Measurements from ENCODE around the gene FAM124A. TPM values are rescaled to one million over a fixed set of nuclear protein-coding genes. Genes with fewer than 3 reads are reported as not detected.
A peak's percentile ranks its signal among the peaks of the same experiment; 100 is the strongest.

The FAM124A gene
- total RNA-seq, 1 donor from 2014 or later = 0.59 TPM

GRCh38 chr13:51317262-51317661, 95.1 kb downstream of the FAM124A start:
- Mint-ChIP-seq H3K4me3 (ENCODE audit: low read depth) (no peak overlapping the region), H3K36me3 (ENCODE audit: low read depth) (no peaks in the 10 kb centered on the region), H3K27ac (no peak overlapping the region), H3K4me1 (ENCODE audit: low read depth) (no peaks in the 10 kb centered on the region), H3K27me3 (ENCODE audit: low read depth) (peaks cover 5% of the 10 kb centered on the region), H3K9me3 (no peaks in the 10 kb centered on the region)
- DNase-seq (ENCODE audit: low spot score) = no peak
- intact Hi-C loops (cut with micrococcal nuclease) = no loop called here

- H3K36me3 Mint-ChIP-seq (ENCODE audit: low read depth) = no peaks in the 10 kb centered on the region
- H3K27me3 Mint-ChIP-seq (ENCODE audit: low read depth) = peaks cover 4% of the 10 kb centered on the region
- no peak overlapping the region for H3K27ac Mint-ChIP-seq
- no peak overlapping the region for H3K4me3 Mint-ChIP-seq (ENCODE audit: low read depth)
- intact Hi-C loops (cut with micrococcal nuclease) = no loop called here
- H3K4me1 Mint-ChIP-seq (ENCODE audit: low read depth) = no peaks in the 10 kb centered on the region
- no peaks in the 10 kb centered on the region for H3K9me3 Mint-ChIP-seq
- DNase-seq (ENCODE audit: low spot score) = no peak
Measured at GRCh38 chr13:51318015-51318414, 95.8 kb downstream of the FAM124A start.

GRCh38 chr13:51318876-51319275, 96.7 kb downstream of the FAM124A start:
- Mint-ChIP-seq H3K36me3 (ENCODE audit: low read depth) (no peaks in the 10 kb centered on the region), H3K4me1 (ENCODE audit: low read depth) (no peaks in the 10 kb centered on the region), H3K9me3 (no peaks in the 10 kb centered on the region), H3K27me3 (ENCODE audit: low read depth) (peaks cover 2% of the 10 kb centered on the region), H3K4me3 (ENCODE audit: low read depth) (no peak overlapping the region), H3K27ac (no peak overlapping the region)
- no peak for DNase-seq (ENCODE audit: low spot score)
- intact Hi-C loops (cut with micrococcal nuclease) = no loop called here

- no peak overlapping the region for H3K4me3 Mint-ChIP-seq (ENCODE audit: low read depth)
- H3K36me3 Mint-ChIP-seq (ENCODE audit: low read depth) = no peaks in the 10 kb centered on the region
- H3K4me1 Mint-ChIP-seq (ENCODE audit: low read depth) = no peaks in the 10 kb centered on the region
- no peaks in the 10 kb centered on the region for H3K27me3 Mint-ChIP-seq (ENCODE audit: low read depth)
- H3K27ac Mint-ChIP-seq = no peak overlapping the region
- intact Hi-C loops (cut with micrococcal nuclease) = no loop called here
- DNase-seq (ENCODE audit: low spot score) = no peak
- no peaks in the 10 kb centered on the region for H3K9me3 Mint-ChIP-seq
Measured at GRCh38 chr13:51321836-51322235, 99.6 kb downstream of the FAM124A start.

GRCh38 chr13:51322826-51323225, 100.6 kb downstream of the FAM124A start:
- no peaks in the 10 kb centered on the region for H3K9me3 Mint-ChIP-seq
- H3K27ac Mint-ChIP-seq = no peak overlapping the region
- no peaks in the 10 kb centered on the region for H3K4me1 Mint-ChIP-seq (ENCODE audit: low read depth)
- H3K36me3 Mint-ChIP-seq (ENCODE audit: low read depth) = no peaks in the 10 kb centered on the region
- H3K4me3 Mint-ChIP-seq (ENCODE audit: low read depth) = no peak overlapping the region
- no peaks in the 10 kb centered on the region for H3K27me3 Mint-ChIP-seq (ENCODE audit: low read depth)
- no peak for DNase-seq (ENCODE audit: low spot score)
- intact Hi-C loops (cut with micrococcal nuclease) = no loop called here

- no peaks in the 10 kb centered on the region for H3K36me3 Mint-ChIP-seq (ENCODE audit: low read depth)
- no peaks in the 10 kb centered on the region for H3K9me3 Mint-ChIP-seq
- no peaks in the 10 kb centered on the region for H3K27me3 Mint-ChIP-seq (ENCODE audit: low read depth)
- intact Hi-C loops (cut with micrococcal nuclease) = no loop called here
- H3K4me3 Mint-ChIP-seq (ENCODE audit: low read depth) = no peak overlapping the region
- DNase-seq (ENCODE audit: low spot score) = no peak
- H3K4me1 Mint-ChIP-seq (ENCODE audit: low read depth) = no peaks in the 10 kb centered on the region
- no peak overlapping the region for H3K27ac Mint-ChIP-seq
Measured at GRCh38 chr13:51323824-51324511, 101.8 kb downstream of the FAM124A start.

GRCh38 chr13:51324714-51325420, 102.7 kb downstream of the FAM124A start:
- H3K4me1 Mint-ChIP-seq (ENCODE audit: low read depth) = no peaks in the 10 kb centered on the region
- DNase-seq (ENCODE audit: low spot score) = no peak
- H3K9me3 Mint-ChIP-seq = no peaks in the 10 kb centered on the region
- H3K27ac Mint-ChIP-seq = no peak overlapping the region
- H3K36me3 Mint-ChIP-seq (ENCODE audit: low read depth) = no peaks in the 10 kb centered on the region
- intact Hi-C loops (cut with micrococcal nuclease) = no loop called here
- H3K27me3 Mint-ChIP-seq (ENCODE audit: low read depth) = no peaks in the 10 kb centered on the region
- no peak overlapping the region for H3K4me3 Mint-ChIP-seq (ENCODE audit: low read depth)

GRCh38 chr13:51325837-51326236, 103.6 kb downstream of the FAM124A start:
- Mint-ChIP-seq H3K27ac (no peak overlapping the region), H3K36me3 (ENCODE audit: low read depth) (no peaks in the 10 kb centered on the region), H3K9me3 (no peaks in the 10 kb centered on the region), H3K4me3 (ENCODE audit: low read depth) (no peak overlapping the region), H3K27me3 (ENCODE audit: low read depth) (no peaks in the 10 kb centered on the region), H3K4me1 (ENCODE audit: low read depth) (peaks cover 4% of the 10 kb centered on the region)
- intact Hi-C loops (cut with micrococcal nuclease) = no loop called here
- DNase-seq (ENCODE audit: low spot score) = no peak

- H3K9me3 Mint-ChIP-seq = no peaks in the 10 kb centered on the region
- H3K27ac Mint-ChIP-seq = no peak overlapping the region
- H3K27me3 Mint-ChIP-seq (ENCODE audit: low read depth) = no peaks in the 10 kb centered on the region
- no peak overlapping the region for H3K4me3 Mint-ChIP-seq (ENCODE audit: low read depth)
- H3K36me3 Mint-ChIP-seq (ENCODE audit: low read depth) = no peaks in the 10 kb centered on the region
- DNase-seq (ENCODE audit: low spot score) = no peak
- intact Hi-C loops (cut with micrococcal nuclease) = no loop called here
- peaks cover 14% of the 10 kb centered on the region for H3K4me1 Mint-ChIP-seq (ENCODE audit: low read depth)
Measured at GRCh38 chr13:51326777-51327176, 104.6 kb downstream of the FAM124A start.

GRCh38 chr13:51327961-51328360, 105.8 kb downstream of the FAM124A start:
- DNase-seq (ENCODE audit: low spot score) = no peak
- intact Hi-C loops (cut with micrococcal nuclease) = no loop called here
- peaks cover 18% of the 10 kb centered on the region for H3K4me1 Mint-ChIP-seq (ENCODE audit: low read depth)
- H3K4me3 Mint-ChIP-seq (ENCODE audit: low read depth) = no peak overlapping the region
- no peaks in the 10 kb centered on the region for H3K9me3 Mint-ChIP-seq
- no peak overlapping the region for H3K27ac Mint-ChIP-seq
- no peaks in the 10 kb centered on the region for H3K36me3 Mint-ChIP-seq (ENCODE audit: low read depth)
- no peaks in the 10 kb centered on the region for H3K27me3 Mint-ChIP-seq (ENCODE audit: low read depth)

GRCh38 chr13:51328488-51328887, 106.3 kb downstream of the FAM124A start:
- H3K36me3 Mint-ChIP-seq (ENCODE audit: low read depth) = no peaks in the 10 kb centered on the region
- H3K4me1 Mint-ChIP-seq (ENCODE audit: low read depth) = peaks cover 22% of the 10 kb centered on the region
- no peaks in the 10 kb centered on the region for H3K9me3 Mint-ChIP-seq
- intact Hi-C loops (cut with micrococcal nuclease) = no loop called here
- H3K27me3 Mint-ChIP-seq (ENCODE audit: low read depth) = no peaks in the 10 kb centered on the region
- no peak for DNase-seq (ENCODE audit: low spot score)
- H3K4me3 Mint-ChIP-seq (ENCODE audit: low read depth) = no peak overlapping the region
- no peak overlapping the region for H3K27ac Mint-ChIP-seq

GRCh38 chr13:51329606-51330005, 107.4 kb downstream of the FAM124A start:
- Mint-ChIP-seq H3K27me3 (ENCODE audit: low read depth) (peaks cover 3% of the 10 kb centered on the region), H3K4me3 (ENCODE audit: low read depth) (no peak overlapping the region), H3K4me1 (ENCODE audit: low read depth) (peaks cover 22% of the 10 kb centered on the region), H3K9me3 (no peaks in the 10 kb centered on the region), H3K36me3 (ENCODE audit: low read depth) (no peaks in the 10 kb centered on the region), H3K27ac (no peak overlapping the region)
- DNase-seq (ENCODE audit: low spot score) = no peak
- intact Hi-C loops (cut with micrococcal nuclease) = no loop called here

GRCh38 chr13:51330791-51331190, 108.6 kb downstream of the FAM124A start:
- peaks cover 22% of the 10 kb centered on the region for H3K4me1 Mint-ChIP-seq (ENCODE audit: low read depth)
- H3K9me3 Mint-ChIP-seq = no peaks in the 10 kb centered on the region
- peaks cover 10% of the 10 kb centered on the region for H3K27me3 Mint-ChIP-seq (ENCODE audit: low read depth)
- intact Hi-C loops (cut with micrococcal nuclease) = no loop called here
- H3K27ac Mint-ChIP-seq = peak overlapping the region; percentile 73
- peak overlapping the region; percentile 19 for H3K4me3 Mint-ChIP-seq (ENCODE audit: low read depth)
- H3K36me3 Mint-ChIP-seq (ENCODE audit: low read depth) = no peaks in the 10 kb centered on the region
- no peak for DNase-seq (ENCODE audit: low spot score)

Data from activated T-helper 2 cell treated with anti-CD3 and anti-CD28 coated beads, Interferon-gamma antibody, Interleukin-2, Interleukin-4, amounts not matched to agents 10 μg/mL and 5 μg/mL and 100 μg/mL, durations not matched to agents 14 hours and 24 hours and 36 hours (primary cell).